NCI-H82 (cell line): ENCODE results near the gene LRCH1.

Experiments
- DNase-seq: peaks from one replicate; lab custom pipeline; 2025; lab: John Stamatoyannopoulos, UW

Gene LRCH1

GRCh38 chr13:46665633-46666482 lies 112.9 kb downstream of the LRCH1 start:
- DNase-seq: peak; percentile 48

- DNase-seq: peak; percentile 46
These were observed 113.9 kb downstream of the LRCH1 start for GRCh38 chr13:46666727-46667456.

- no peak for DNase-seq
These were observed 114.8 kb downstream of the LRCH1 start for GRCh38 chr13:46667687-46668281.

- DNase-seq: no peak
These were observed 115.3 kb downstream of the LRCH1 start for GRCh38 chr13:46668302-46668720.

- no peak for DNase-seq
These were observed 116.1 kb downstream of the LRCH1 start for GRCh38 chr13:46668931-46669525.

- peak; percentile 19 for DNase-seq
These were observed 119.5 kb downstream of the LRCH1 start for GRCh38 chr13:46672338-46673090.

GRCh38 chr13:46675016-46675415 lies 122.0 kb downstream of the LRCH1 start:
- no peak for DNase-seq

GRCh38 chr13:46676378-46676725 lies 123.4 kb downstream of the LRCH1 start:
- DNase-seq: no peak

GRCh38 chr13:46679369-46680120 lies 126.6 kb downstream of the LRCH1 start:
- DNase-seq: peak; percentile 59

- DNase-seq: peak; percentile 72
These were observed 129.0 kb downstream of the LRCH1 start for GRCh38 chr13:46682015-46682414.

GRCh38 chr13:46682707-46683106 lies 129.7 kb downstream of the LRCH1 start:
- no peak for DNase-seq

GRCh38 chr13:46683676-46684260 lies 130.8 kb downstream of the LRCH1 start:
- DNase-seq: no peak

GRCh38 chr13:46684287-46685001 lies 131.5 kb downstream of the LRCH1 start:
- DNase-seq: peak; percentile 63

- DNase-seq: no peak
These were observed 132.2 kb downstream of the LRCH1 start for GRCh38 chr13:46685006-46685730.

GRCh38 chr13:46686171-46686570 lies 133.2 kb downstream of the LRCH1 start:
- DNase-seq: no peak

GRCh38 chr13:46687810-46688209 lies 134.8 kb downstream of the LRCH1 start:
- peak; percentile 36 for DNase-seq

GRCh38 chr13:46688306-46688705 lies 135.3 kb downstream of the LRCH1 start:
- no peak for DNase-seq

GRCh38 chr13:46698014-46698413 lies 145.0 kb downstream of the LRCH1 start:
- DNase-seq: no peak

GRCh38 chr13:46698910-46699460 lies 146.0 kb downstream of the LRCH1 start:
- no peak for DNase-seq
